GM12878 (cell line): ENCODE data around the gene SNX2. TPM values are rescaled to one million over a fixed set of nuclear protein-coding genes. Genes with fewer than 3 reads are reported as not detected.

Experiments
- ATAC-seq: fragments of 200-7000 bp; cut with Tn5 transposase; 3 replicates; pipeline ENCODE4 v1.9.1; 2020; ENCODE audit warnings: mild to moderate bottlenecking, moderate library complexity
- BruUV-seq: library from RNA; stranded (reverse); fragments of 400-500 nt; replicated peaks from 2 replicates; lab custom pipeline; 2021; lab: Mats Ljungman, UMichigan
- CTCF ChIA-PET: fragments of 300-600 bp; sonication (Branson Sonifier 250); formaldehyde crosslinking; extraction: SDS; loops from one replicate; lab custom pipeline; 2021; ENCODE audit warnings: inconsistent platforms; lab: Yijun Ruan, JAX
- POLR2A ChIA-PET: fragments of 350-600 bp; formaldehyde crosslinking; extraction: SDS; loops from one replicate; lab custom pipeline; 2021; ENCODE audit warnings: inconsistent platforms; lab: Charles Lee
- RAD21 ChIA-PET: fragments of 300-600 bp; sonication (Branson Sonifier 250); formaldehyde crosslinking; loops from one replicate; lab custom pipeline; 2023; ENCODE audit warnings: antibody characterized with exemption; ENCODE audit not compliant: unreplicated experiment; lab: Charles Lee
- SMC1A ChIA-PET: fragments of 300-600 bp; sonication (Branson Sonifier 250); formaldehyde crosslinking; loops from one replicate; lab custom pipeline; 2023; ENCODE audit not compliant: unreplicated experiment, uncharacterized antibody; lab: Charles Lee
- DNase-seq: peaks from one replicate; pipeline ENCODE4 v3.0.0-alpha.2; 2011; ENCODE audit warnings: low read depth, low spot score
- FAIRE-seq: peaks from 3 replicates; lab custom pipeline; 2011; peaks lifted over from hg19 to GRCh38; lab: Jason Lieb, UNC
- H2AFZ ChIP-seq: 2 replicates; pipeline ENCODE4 v1.6.0; 2011; ENCODE audit warnings: low read depth, low read length, control low read depth; ENCODE audit not compliant: control insufficient read depth
- H3K27ac ChIP-seq: 2 replicates; pipeline ENCODE4 v1.5.1; 2011; ENCODE audit warnings: control low read depth; ENCODE audit not compliant: control insufficient read depth, insufficient read depth
- H3K27me3 ChIP-seq, 2 experiments: replicated peaks in 1 of 2; 2 replicates each; pipeline versions ENCODE4 v1.6.0 to v1.6.1; 2011; ENCODE audit warnings: low read length in 1 of 2; ENCODE audit not compliant: control insufficient read depth in 2 of 2, insufficient read depth in 2 of 2
- H3K36me3 ChIP-seq, 2 experiments: 2 replicates each; pipeline ENCODE4 v1.5.1; 2011; ENCODE audit warnings: low read length in 1 of 2; ENCODE audit not compliant: control insufficient read depth in 2 of 2, insufficient read depth in 2 of 2
- H3K4me1 ChIP-seq: 2 replicates; pipeline ENCODE4 v1.6.1; 2011; ENCODE audit warnings: mild to moderate bottlenecking, low read length, moderate library complexity, mixed read lengths; ENCODE audit not compliant: control insufficient read depth, insufficient read depth
- H3K4me2 ChIP-seq: 2 replicates; pipeline ENCODE4 v1.6.0; 2011; ENCODE audit warnings: control low read depth; ENCODE audit not compliant: control insufficient read depth, insufficient read depth
- H3K4me3 ChIP-seq: fragments of 200-600 bp; sonication (generic); 2 replicates; pipeline ENCODE4 v1.5.1; 2016
- H3K79me2 ChIP-seq: 2 replicates; pipeline ENCODE4 v1.6.0; 2011; ENCODE audit warnings: low read length; ENCODE audit not compliant: control insufficient read depth, insufficient read depth
- H3K9ac ChIP-seq: 2 replicates; pipeline ENCODE4 v1.8.0; 2011; ENCODE audit warnings: low read length, control low read depth, mixed read lengths; ENCODE audit not compliant: control insufficient read depth, insufficient read depth
- H3K9me3 ChIP-seq: replicated peaks from 3 replicates; pipeline ENCODE4 v1.5.1; 2011; ENCODE audit warnings: mild to moderate bottlenecking, low read length; ENCODE audit not compliant: control insufficient read depth, insufficient read depth
- H4K20me1 ChIP-seq: 2 replicates; pipeline ENCODE4 v1.6.0; 2011; ENCODE audit not compliant: control insufficient read depth, insufficient read depth
- ASH2L ChIP-seq: fragments of 300-600, 200-600 bp; sonication (generic); IDR thresholded peaks from 2 replicates; pipeline ENCODE4 v1.6.1; 2017; ENCODE audit warnings: low read depth, mild to moderate bottlenecking, borderline replicate concordance
- BMI1 ChIP-seq: fragments of 450-650 bp; IDR thresholded peaks from 2 replicates; pipeline ENCODE4 v1.6.1; 2016; ENCODE audit warnings: mild to moderate bottlenecking, moderate library complexity, borderline replicate concordance
- EED ChIP-seq: sonication (generic); IDR thresholded peaks from 2 replicates; pipeline ENCODE4 v1.6.1; 2016; ENCODE audit warnings: antibody characterized with exemption, low read depth
- FOXM1 ChIP-seq: IDR thresholded peaks from 2 replicates; pipeline ENCODE4 v1.6.1; 2012; ENCODE audit warnings: low read depth, mild to moderate bottlenecking, inconsistent platforms, low read length, moderate library complexity
- HDGF ChIP-seq: fragments of 450-650 bp; IDR thresholded peaks from 2 replicates; pipeline ENCODE4 v1.6.1; 2016; ENCODE audit warnings: antibody characterized with exemption
- IKZF2 ChIP-seq, 2 experiments: fragments of 450-650 bp; IDR thresholded peaks; 2 replicates each; pipeline ENCODE4 v1.6.1; 2017; ENCODE audit warnings: mild to moderate bottlenecking in 2 of 2, moderate library complexity in 2 of 2
- JUND ChIP-seq: IDR thresholded peaks from 2 replicates; pipeline ENCODE4 v1.6.1; 2012; ENCODE audit warnings: low read depth, mild to moderate bottlenecking, low read length, improper control_type of control experiment, moderate library complexity
- NFYB ChIP-seq: IDR thresholded peaks from 2 replicates; pipeline ENCODE4 v1.6.1; 2011; ENCODE audit warnings: low read depth, mild to moderate bottlenecking, low read length, improper control_type of control experiment, moderate library complexity; ENCODE audit not compliant: insufficient read depth
- NR2C2 ChIP-seq: IDR thresholded peaks from 2 replicates; pipeline ENCODE4 v1.6.1; 2011; ENCODE audit warnings: borderline replicate concordance, low read depth; ENCODE audit not compliant: control insufficient read depth, insufficient read length
- NRF1 ChIP-seq: conservative IDR thresholded peaks from 2 replicates; pipeline ENCODE4 v1.6.1; 2011; ENCODE audit warnings: mild to moderate bottlenecking, low read depth, low read length, improper control_type of control experiment
- RELB ChIP-seq: fragments of 450-650 bp; IDR thresholded peaks from 2 replicates; pipeline ENCODE4 v1.6.1; 2017; ENCODE audit warnings: low read depth, mild to moderate bottlenecking, moderate library complexity
- SREBF2 ChIP-seq: IDR thresholded peaks from 2 replicates; pipeline ENCODE4 v1.6.1; 2012; ENCODE audit warnings: mild to moderate bottlenecking, low read length
- SRF ChIP-seq, 2 experiments: IDR thresholded peaks; 2 replicates each; pipeline ENCODE4 v1.6.1; 2011; ENCODE audit warnings: low read depth in 2 of 2, low read length in 2 of 2, mild to moderate bottlenecking in 1 of 2, moderate library complexity in 1 of 2
- TCF12 ChIP-seq: IDR thresholded peaks from 2 replicates; pipeline ENCODE4 v1.6.1; 2011; ENCODE audit warnings: low read depth, mild to moderate bottlenecking, low read length
- TCF3 ChIP-seq: IDR thresholded peaks from 2 replicates; pipeline ENCODE4 v1.6.1; 2012; ENCODE audit warnings: low read depth, mild to moderate bottlenecking, low read length, borderline replicate concordance; ENCODE audit not compliant: insufficient read depth
- ZBED1 ChIP-seq: IDR thresholded peaks from 2 replicates; pipeline ENCODE4 v1.6.1; 2016; ENCODE audit warnings: borderline replicate concordance
- WGBS: methylation state at CpG from one replicate; pipeline ENCODE4 v1.1.6; 2016; ENCODE audit warnings: low lambda C conversion rate; ENCODE audit not compliant: insufficient replicate concordance, insufficient coverage; ENCODE audit errors: missing lambda C conversion rate; 5-methylcytosine and 5-hydroxymethylcytosine counted together
- in situ Hi-C: fragments of 300-500 bp; cut with MboI; formaldehyde crosslinking; loops from 9 replicates; pipeline ENCODE4 v1.14.3; 2018; ENCODE audit warnings: mixed read lengths
- intact Hi-C: fragments of 100-400 bp; cut with micrococcal nuclease; formaldehyde crosslinking; loops from one replicate; pipeline ENCODE4 v1.14.2; 2022; ENCODE audit not compliant: unreplicated experiment
- polyA plus RNA-seq, 11 experiments: library from polyadenylated mRNA; depleted of rRNA in 4 of 11; unstranded in 6 of 11; stranded (reverse) in 5 of 11; fragments of >200 nt; fragmentation: Nextera tagmentation in 4 of 11; fragmentation: Illumina TruSeq in 1 of 11; extraction: Ambion mirVana in 4 of 11; extraction: Trizol in 1 of 11; gene quantifications; 1 replicate in 1 of 11; 2 replicates in 10 of 11; pipeline versions ENCODE4 v1.2.1 to v1.2.3, GENCODE V29; 2011 to 2016; ENCODE audit warnings: inconsistent platforms in 2 of 11, missing spikeins in 2 of 11, low read depth in 1 of 11
- total RNA-seq, 4 experiments: library from RNA; depleted of rRNA in 3 of 4; stranded (reverse); fragments of >200 nt in 3 of 4; fragmentation: Illumina TruSeq in 1 of 4; extraction: Trizol in 1 of 4; gene quantifications; 2 replicates each; pipeline versions ENCODE4 v1.2.1 to v1.2.3, GENCODE V29; 2013 to 2021

SNX2 gene
- total and polyA plus RNA-seq, 10 of the 15 experiments (the other 5 are each of a cell fraction or from before 2014, with no cell fraction given): 46.3 to 84.3 (median 63.0) TPM

DNA sequence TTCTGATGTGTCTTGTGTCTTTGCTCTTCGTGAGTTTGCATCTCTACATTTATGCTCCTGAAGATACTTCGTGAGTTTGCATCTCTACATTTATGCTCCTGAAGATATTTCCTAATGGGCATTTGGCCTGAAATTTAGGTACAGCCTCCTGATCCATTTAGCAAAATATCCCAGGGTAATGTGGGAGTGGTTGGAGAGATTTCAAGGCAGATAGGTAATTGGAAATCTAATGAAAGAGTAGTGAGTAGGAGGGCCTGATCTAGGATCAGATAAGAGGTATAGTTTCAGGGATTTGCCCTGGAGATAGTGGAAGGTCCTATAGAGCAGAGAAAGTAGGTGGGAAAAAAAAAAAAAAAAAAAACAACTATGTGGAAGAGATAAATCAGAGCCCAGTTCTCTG lies 14.6 kb upstream of the SNX2 start:
- Histone ChIP-seq H3K27ac (no peak overlapping the region), H3K4me2 (no peak overlapping the region), H3K36me3 (no peaks in the 10 kb centered on the region), H3K79me2 (no peaks in the 10 kb centered on the region), H4K20me1 (no peaks in the 10 kb centered on the region), H3K9me3 (no peaks in the 10 kb centered on the region), H3K4me1 (peaks cover 17% of the 10 kb centered on the region), H3K9ac (no peak overlapping the region), H3K27me3 (no peaks in the 10 kb centered on the region), H3K4me3 (no peak overlapping the region), H2AFZ (no peak overlapping the region)
- DNase-seq (no peak), FAIRE-seq (no peak), ATAC-seq (no peak)
- CTCF ChIA-PET: interaction anchor here (1.5 kb wide), 2 partner anchors 15 to 56 kb away, joined by 5 to 6 read pairs; partner anchors contain the start of gene SNX2
- SMC1A ChIA-PET: interaction anchor here (0.8 to 1.5 kb wide), 4 partner anchors 8 to 58 kb away, joined by 4 to 16 read pairs (median 5); partner anchors contain the start of gene SNX2
- TF ChIP-seq ASH2L (no peak), TCF3 (no peak), NR2C2 (no peak), FOXM1 (no peak), EED (no peak), JUND (no peak), RELB (no peak), NFYB (no peak), IKZF2 (IDR thresholded peaks at IDR 0.05) (no peak), BMI1 (no peak), SRF (IDR thresholded peaks at IDR 0.05; ENCODE audit: low read depth in 2 of 2, low read length in 2 of 2) (no peak), NRF1 (no peak), SREBF2 (no peak), TCF12 (no peak), ZBED1 (no peak), HDGF (no peak)
- in situ Hi-C loops: no loop called here
- POLR2A ChIA-PET: interaction anchor here (1.4 kb wide), 1 partner anchor 15 kb away, joined by 5 read pairs; the partner anchor contains the start of gene SNX2
- 67% methylated on average over 2 of the region's 2 CpGs for WGBS
- RAD21 ChIA-PET: interaction anchor here (2.1 kb wide), 1 partner anchor 58 kb away, joined by 7 read pairs; no protein-coding TSS in a partner anchor
- BruUV-seq: no TSS peak
- intact Hi-C loops: no loop called here
